ENCODE results near the gene PIP5K1C. TPM values are rescaled to one million over a fixed set of nuclear protein-coding genes. Genes with fewer than 3 reads are reported as not detected.

Gene PIP5K1C
- total and polyA plus RNA-seq, 10 donors: 6.2 to 41.9 (median 33.9) TPM

DNA sequence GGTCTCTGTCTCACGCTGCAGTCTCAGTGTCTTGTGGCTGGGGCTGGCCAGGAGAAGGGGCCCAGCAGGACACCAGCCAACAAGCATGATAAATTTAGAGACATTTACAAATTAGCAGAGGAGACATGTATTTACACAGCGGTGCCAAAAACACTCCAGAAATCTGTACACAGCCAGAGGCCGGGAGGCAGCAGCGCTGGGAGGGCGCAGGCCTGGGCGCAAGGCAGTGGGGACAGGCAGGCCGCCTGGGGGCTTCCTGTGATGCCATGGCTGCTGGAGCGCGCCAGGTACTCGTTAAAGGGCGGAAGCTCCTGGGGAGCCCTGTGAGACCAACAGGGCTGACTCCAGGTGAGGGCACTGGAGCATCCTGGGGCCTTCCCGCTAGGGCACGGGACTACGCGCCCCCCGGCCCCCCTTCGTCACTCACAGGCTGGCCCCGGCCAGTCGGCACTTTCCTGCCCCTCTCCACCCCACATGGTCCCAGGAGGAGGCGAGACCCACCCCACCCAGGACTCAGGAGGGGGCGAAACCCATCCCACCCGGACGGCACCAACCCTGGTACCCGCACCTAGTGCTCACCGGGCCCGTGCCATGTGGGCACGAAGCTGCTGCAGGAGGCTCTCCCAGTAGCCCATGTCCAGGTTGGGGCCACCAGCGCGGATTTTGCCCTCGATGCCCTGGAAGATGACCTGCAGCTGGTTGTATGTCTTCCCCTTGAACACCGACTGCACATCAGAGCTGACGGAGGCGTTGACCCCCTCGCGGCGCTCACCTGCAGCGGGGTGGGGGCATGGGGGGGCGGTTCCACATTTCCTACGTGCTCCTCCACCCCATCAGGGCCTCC lies 86.2 kb downstream of the PIP5K1C start:
- TF ChIP-seq, protein P1, sequence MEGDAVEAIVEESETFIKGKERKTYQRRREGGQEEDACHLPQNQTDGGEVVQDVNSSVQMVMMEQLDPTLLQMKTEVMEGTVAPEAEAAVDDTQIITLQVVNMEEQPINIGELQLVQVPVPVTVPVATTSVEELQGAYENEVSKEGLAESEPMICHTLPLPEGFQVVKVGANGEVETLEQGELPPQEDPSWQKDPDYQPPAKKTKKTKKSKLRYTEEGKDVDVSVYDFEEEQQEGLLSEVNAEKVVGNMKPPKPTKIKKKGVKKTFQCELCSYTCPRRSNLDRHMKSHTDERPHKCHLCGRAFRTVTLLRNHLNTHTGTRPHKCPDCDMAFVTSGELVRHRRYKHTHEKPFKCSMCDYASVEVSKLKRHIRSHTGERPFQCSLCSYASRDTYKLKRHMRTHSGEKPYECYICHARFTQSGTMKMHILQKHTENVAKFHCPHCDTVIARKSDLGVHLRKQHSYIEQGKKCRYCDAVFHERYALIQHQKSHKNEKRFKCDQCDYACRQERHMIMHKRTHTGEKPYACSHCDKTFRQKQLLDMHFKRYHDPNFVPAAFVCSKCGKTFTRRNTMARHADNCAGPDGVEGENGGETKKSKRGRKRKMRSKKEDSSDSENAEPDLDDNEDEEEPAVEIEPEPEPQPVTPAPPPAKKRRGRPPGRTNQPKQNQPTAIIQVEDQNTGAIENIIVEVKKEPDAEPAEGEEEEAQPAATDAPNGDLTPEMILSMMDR (IDR thresholded peaks at IDR 0.05 in 8 of 11, conservative IDR thresholded peaks at IDR 0.05 in 3 of 11): no peak
- no peak for TF ChIP-seq POLR2A (IDR thresholded peaks at IDR 0.05)
- no peak for TF ChIP-seq POLR2AphosphoS5 (IDR thresholded peaks at IDR 0.05)
- H3K4me1 ChIP-seq: peaks cover 0 to 65% (median 46%) of the 10 kb centered on the region in 6 donors
- peak; percentile 69 for DNase-seq
- no peaks in the 10 kb centered on the region for H3K27me3 ChIP-seq (replicated peaks in 1 of 7)
- no peak overlapping the region for H3K27ac ChIP-seq
- no peaks in the 10 kb centered on the region for H3K9me3 ChIP-seq
- no peak overlapping the region for H3K4me3 ChIP-seq
- WGBS, 5 donors: 86 to 93% (median 90%) methylated on average over 12 to 39 of the region's 39 CpGs
- H3K36me3 ChIP-seq: peaks cover 0 to 85% (median 36%) of the 10 kb centered on the region in 6 donors
- intact Hi-C loops (cut with DNase I; ENCODE audit: low total_unique reads): loop anchor here (10.0 kb wide), 1 partner anchor 59 kb away; the partner anchor contains the start of gene MFSD12

DNA sequence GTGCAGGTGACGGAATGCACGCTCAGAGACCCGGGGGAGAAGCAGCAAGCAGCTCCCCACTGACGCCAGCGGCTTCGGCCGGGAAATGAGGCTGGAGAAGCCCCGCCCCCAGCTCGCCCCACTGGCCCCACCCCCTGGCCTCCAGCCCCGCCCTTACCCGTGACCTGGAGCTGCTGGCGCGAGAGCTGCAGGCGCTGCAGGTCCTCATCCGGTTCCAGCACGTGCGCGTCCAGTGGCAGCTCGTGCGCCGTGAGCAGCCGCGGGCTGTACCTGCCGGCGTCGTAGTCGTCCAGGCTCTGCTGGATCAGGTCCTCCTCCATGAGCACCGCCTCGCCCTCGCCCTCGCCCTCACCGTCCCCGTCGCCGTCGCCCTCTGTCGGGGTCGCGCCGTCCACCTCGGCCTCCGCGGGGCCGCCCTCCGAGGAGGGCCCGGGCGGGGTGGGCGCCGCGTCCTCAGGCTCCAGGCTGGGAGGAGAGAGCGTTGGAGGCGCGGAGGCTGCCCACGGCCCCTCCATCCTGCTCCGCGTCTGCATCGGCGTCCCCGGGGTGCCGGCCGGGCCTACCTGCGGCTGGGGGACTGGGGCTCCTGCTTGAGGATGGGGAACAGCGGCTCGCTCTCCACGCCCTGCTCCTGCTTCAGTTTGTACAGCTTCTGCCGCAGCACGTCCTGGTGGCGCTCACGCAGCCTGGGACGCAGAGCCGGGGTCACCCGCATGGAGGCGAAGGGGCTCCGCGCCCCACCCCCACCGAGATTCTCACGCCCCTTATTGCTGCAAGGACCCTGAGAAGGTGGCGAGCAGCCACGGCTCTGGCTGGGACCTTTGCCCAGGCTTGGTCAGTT lies 87.1 kb downstream of the PIP5K1C start:
- DNase-seq: peak; percentile 76
- intact Hi-C loops (cut with DNase I; ENCODE audit: low total_unique reads): loop anchor here (10.0 kb wide), 1 partner anchor 58 kb away; the partner anchor contains the start of gene MFSD12
- TF ChIP-seq POLR2AphosphoS5 (IDR thresholded peaks at IDR 0.05) (peak in 1 of 3 donors; percentile 49), POLR2A (IDR thresholded peaks at IDR 0.05) (no peak)
- 88 to 92% (median 91%) methylated on average over 65 to 79 of the region's 79 CpGs for WGBS, 5 donors
- Histone ChIP-seq H3K4me1 (peaks cover 0 to 65% (median 47%) of the 10 kb centered on the region in 6 donors), H3K27ac (peak overlapping the region in 2 of 8 donors; percentile 4 to 21), H3K27me3 (replicated peaks in 1 of 7) (peaks cover 0 to 5% (median 0%) of the 10 kb centered on the region in 7 donors), H3K9me3 (no peaks in the 10 kb centered on the region), H3K36me3 (peaks cover 0 to 77% (median 35%) of the 10 kb centered on the region in 6 donors), H3K4me3 (no peak overlapping the region)

DNA sequence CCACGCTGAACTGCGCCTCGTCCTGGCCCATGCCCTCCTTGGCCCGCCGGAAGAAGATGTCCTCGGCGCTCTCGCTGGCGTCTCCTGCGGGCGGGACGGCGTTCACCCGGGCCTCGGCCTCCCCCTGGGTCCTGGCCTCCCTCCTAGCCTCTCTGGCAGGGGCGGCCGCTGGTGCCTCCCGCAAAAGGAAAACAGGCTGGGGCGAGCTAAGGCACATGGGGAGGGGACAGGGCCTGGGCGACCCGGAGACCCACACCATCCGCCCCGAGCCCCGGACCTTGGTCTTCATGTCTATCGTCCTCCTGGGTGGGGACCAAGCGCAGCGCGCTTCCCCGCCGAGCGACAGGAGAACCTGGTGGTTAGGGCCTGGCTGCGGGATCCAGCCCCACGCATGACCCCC lies 87.9 kb downstream of the PIP5K1C start:
- Histone ChIP-seq H3K9me3 (no peaks in the 10 kb centered on the region), H3K27ac (peak overlapping the region in 2 of 8 donors; percentile 4 to 21), H3K36me3 (peaks cover 0 to 72% (median 35%) of the 10 kb centered on the region in 6 donors), H3K4me3 (no peak overlapping the region), H3K27me3 (replicated peaks in 1 of 7) (peaks cover 0 to 13% (median 0%) of the 10 kb centered on the region in 7 donors), H3K4me1 (peaks cover 7 to 65% (median 47%) of the 10 kb centered on the region in 6 donors)
- 95 to 99% (median 97%) methylated on average over 23 to 33 of the region's 33 CpGs for WGBS, 5 donors
- TF ChIP-seq POLR2AphosphoS5 (IDR thresholded peaks at IDR 0.05) (no peak), POLR2A (IDR thresholded peaks at IDR 0.05) (no peak)
- TF ChIP-seq, protein P1 (IDR thresholded peaks at IDR 0.05 in 8 of 11, conservative IDR thresholded peaks at IDR 0.05 in 3 of 11): no peak
- intact Hi-C loops (cut with DNase I; ENCODE audit: low total_unique reads): loop anchor here (10.0 kb wide), 1 partner anchor 58 kb away; the partner anchor contains the start of gene MFSD12
- DNase-seq: no peak

DNA sequence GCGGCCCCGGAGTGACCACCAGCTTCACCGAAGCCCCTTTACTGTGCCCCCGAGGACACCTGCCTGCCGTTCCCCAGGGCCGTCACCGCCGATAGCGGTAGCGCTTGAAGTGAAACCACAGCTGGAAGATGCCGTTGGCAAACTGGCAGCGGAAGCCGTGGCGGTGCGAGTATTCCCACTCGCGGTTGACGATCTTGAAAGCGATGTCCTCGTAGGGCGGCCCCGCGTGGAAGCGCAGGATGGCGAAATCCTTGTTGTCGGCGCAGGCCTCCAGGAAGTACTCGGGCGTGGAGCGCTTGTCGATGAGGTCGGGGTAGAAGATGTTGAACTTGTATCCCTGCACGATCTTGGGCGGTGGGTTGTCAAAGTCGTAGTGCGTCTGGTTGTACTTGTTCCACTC lies 88.4 kb downstream of the PIP5K1C start:
- DNase-seq: no peak
- Histone ChIP-seq H3K4me3 (no peak overlapping the region), H3K36me3 (peaks cover 0 to 67% (median 35%) of the 10 kb centered on the region in 6 donors), H3K27ac (peak overlapping the region in 3 of 8 donors; percentile 87 to 91 (median 88)), H3K4me1 (peaks cover 12 to 65% (median 47%) of the 10 kb centered on the region in 6 donors), H3K9me3 (no peaks in the 10 kb centered on the region), H3K27me3 (replicated peaks in 1 of 7) (peaks cover 0 to 18% (median 3%) of the 10 kb centered on the region in 7 donors)
- TF ChIP-seq, protein P1 (IDR thresholded peaks at IDR 0.05 in 8 of 11, conservative IDR thresholded peaks at IDR 0.05 in 3 of 11): no peak
- no peak for TF ChIP-seq POLR2A (IDR thresholded peaks at IDR 0.05)
- peak in 1 of 3 donors; percentile 3 for TF ChIP-seq POLR2AphosphoS5 (IDR thresholded peaks at IDR 0.05)
- WGBS, 5 donors: 85 to 96% (median 92%) methylated on average over 34 to 36 of the region's 36 CpGs
- intact Hi-C loops (cut with DNase I; ENCODE audit: low total_unique reads): loop anchor here (10.0 kb wide), 1 partner anchor 57 kb away; the partner anchor contains the start of gene MFSD12
